HEK293 (cell line): ENCODE results near the gene KRT13.

ENCODE experiments used
- GLI2 ChIP-seq: fragments of 450-650 bp; formaldehyde crosslinking; IDR thresholded peaks from 2 replicates; pipeline ENCODE4; 2017; ENCODE audit warnings: missing biosample characterization, missing genetic modification characterization, low read depth, borderline replicate concordance
- PRDM10 ChIP-seq: fragments of 450-650 bp; formaldehyde crosslinking; IDR thresholded peaks from 2 replicates; pipeline ENCODE4 v1.5.1; 2016; ENCODE audit warnings: missing biosample characterization, missing genetic modification characterization
- PRDM4 ChIP-seq: fragments of 450-650 bp; formaldehyde crosslinking; IDR thresholded peaks from 2 replicates; pipeline ENCODE4 v1.5.1; 2017; ENCODE audit warnings: missing biosample characterization, missing genetic modification characterization
- TRIM28 ChIP-seq: IDR thresholded peaks from 2 replicates; pipeline ENCODE4 v1.6.1; 2011; ENCODE audit warnings: low read length, control low read depth, borderline replicate concordance
- ZBTB49 ChIP-seq: fragments of 450-650 bp; formaldehyde crosslinking; IDR thresholded peaks from 2 replicates; pipeline ENCODE4 v1.5.1; 2016; ENCODE audit warnings: missing biosample characterization, missing genetic modification characterization, low read depth
- ZBTB7A ChIP-seq: fragments of 450-650 bp; formaldehyde crosslinking; IDR thresholded peaks from 2 replicates; pipeline ENCODE4 v1.5.1; 2016; ENCODE audit warnings: low read depth, missing biosample characterization, missing genetic modification characterization
- ZNF132 ChIP-seq: fragments of 450-650 bp; formaldehyde crosslinking; IDR thresholded peaks from 2 replicates; pipeline ENCODE4 v1.5.1; 2017; ENCODE audit warnings: missing biosample characterization, missing genetic modification characterization, borderline replicate concordance
- ZNF138 ChIP-seq: fragments of 450-650 bp; formaldehyde crosslinking; IDR thresholded peaks from 2 replicates; pipeline ENCODE4 v1.5.1; 2016; ENCODE audit warnings: missing biosample characterization, missing genetic modification characterization, borderline replicate concordance
- ZNF18 ChIP-seq: fragments of 450-650 bp; formaldehyde crosslinking; IDR thresholded peaks from 2 replicates; pipeline ENCODE4 v1.5.1; 2016; ENCODE audit warnings: missing biosample characterization, missing genetic modification characterization
- ZNF211 ChIP-seq: fragments of 450-650 bp; formaldehyde crosslinking; IDR thresholded peaks from 2 replicates; pipeline ENCODE4 v1.5.1; 2016; ENCODE audit warnings: low read depth, missing biosample characterization, missing genetic modification characterization
- ZNF223 ChIP-seq: fragments of 450-650 bp; formaldehyde crosslinking; IDR thresholded peaks from 2 replicates; pipeline ENCODE4 v1.5.1; 2016; ENCODE audit warnings: missing biosample characterization, missing genetic modification characterization
- ZNF280C ChIP-seq: fragments of 450-650 bp; formaldehyde crosslinking; IDR thresholded peaks from 2 replicates; pipeline ENCODE4 v1.5.1; 2016; ENCODE audit warnings: missing biosample characterization, missing genetic modification characterization
- ZNF366 ChIP-seq: fragments of 450-650 bp; formaldehyde crosslinking; conservative IDR thresholded peaks from 2 replicates; pipeline ENCODE4 v1.5.1; 2016; ENCODE audit warnings: missing biosample characterization, missing genetic modification characterization
- ZNF37A ChIP-seq: fragments of 450-650 bp; IDR thresholded peaks from 2 replicates; pipeline ENCODE4 v1.5.1; 2018; ENCODE audit warnings: missing biosample characterization, missing genetic modification characterization
- ZNF416 ChIP-seq: fragments of 450-650 bp; formaldehyde crosslinking; IDR thresholded peaks from 2 replicates; pipeline ENCODE4 v1.5.1; 2016; ENCODE audit warnings: missing biosample characterization, missing genetic modification characterization
- ZNF433 ChIP-seq: fragments of 450-650 bp; formaldehyde crosslinking; IDR thresholded peaks from 2 replicates; pipeline ENCODE4 v1.5.1; 2016; ENCODE audit warnings: missing biosample characterization, missing genetic modification characterization, low read depth
- ZNF449 ChIP-seq: fragments of 450-650 bp; formaldehyde crosslinking; IDR thresholded peaks from 2 replicates; pipeline ENCODE4 v1.5.1; 2017; ENCODE audit warnings: missing biosample characterization, mild to moderate bottlenecking, missing genetic modification characterization, moderate library complexity
- ZNF521 ChIP-seq: fragments of 450-650 bp; formaldehyde crosslinking; IDR thresholded peaks from 2 replicates; pipeline ENCODE4 v1.5.1; 2017; ENCODE audit warnings: missing biosample characterization, mild to moderate bottlenecking, missing genetic modification characterization
- ZNF529 ChIP-seq: fragments of 450-650 bp; formaldehyde crosslinking; IDR thresholded peaks from 2 replicates; pipeline ENCODE4 v1.5.1; 2017; ENCODE audit warnings: missing genetic modification characterization, missing biosample characterization; ENCODE audit not compliant: insufficient replicate concordance
- ZNF561 ChIP-seq: fragments of 450-650 bp; IDR thresholded peaks from 2 replicates; pipeline ENCODE4 v1.5.1; 2018; ENCODE audit warnings: missing biosample characterization, missing genetic modification characterization, borderline replicate concordance
- ZNF580 ChIP-seq: fragments of 450-650 bp; formaldehyde crosslinking; IDR thresholded peaks from 2 replicates; pipeline ENCODE4 v1.5.1; 2016; ENCODE audit warnings: missing biosample characterization, missing genetic modification characterization
- ZNF670 ChIP-seq: fragments of 450-650 bp; formaldehyde crosslinking; IDR thresholded peaks from 2 replicates; pipeline ENCODE4 v1.5.1; 2016; ENCODE audit warnings: missing biosample characterization, missing genetic modification characterization, low read depth
- ZNF837 ChIP-seq: fragments of 450-650 bp; formaldehyde crosslinking; IDR thresholded peaks from 2 replicates; pipeline ENCODE4 v1.5.1; 2016; ENCODE audit warnings: missing biosample characterization, missing genetic modification characterization
- ZSCAN5A ChIP-seq: fragments of 450-650 bp; formaldehyde crosslinking; IDR thresholded peaks from 2 replicates; pipeline ENCODE4 v1.5.1; 2016; ENCODE audit warnings: missing biosample characterization, missing genetic modification characterization

The KRT13 gene

GRCh38 chr17:41513168-41513547 lies 7.7 kb upstream of the KRT13 start (continued):
- TF ChIP-seq ZBTB49 (tag by site-specific recombination) (no peak), ZNF138 (tag by site-specific recombination) (no peak), ZNF521 (tag by site-specific recombination) (no peak), ZNF37A (peak; percentile 74), ZNF561 (tag by site-specific recombination) (peak; percentile 75; the same call in 1 of the 2 replicates), ZNF837 (tag by site-specific recombination) (no peak), GLI2 (tag by site-specific recombination) (peak; percentile 83), ZNF211 (tag by site-specific recombination) (no peak), ZNF132 (tag by site-specific recombination) (no peak), ZNF529 (tag by site-specific recombination) (no peak), ZNF366 (tag by site-specific recombination) (peak; percentile 60), ZNF449 (no peak), ZNF18 (tag by site-specific recombination) (peak; percentile 64; the same call in 1 of the 2 replicates), PRDM10 (0 out of 2 replicates have a peak, but pooled peaks have one; percentile 54), PRDM4 (tag by site-specific recombination) (peak; percentile 74), ZNF223 (no peak), ZNF433 (tag by site-specific recombination) (no peak), TRIM28 (no peak), ZNF580 (tag by site-specific recombination) (0 out of 2 replicates have a peak, but pooled peaks have one; percentile 11), ZBTB7A (tag by site-specific recombination) (no peak), ZNF416 (tag by site-specific recombination) (no peak), ZNF280C (tag by site-specific recombination) (no peak), ZNF670 (tag by site-specific recombination) (no peak), ZSCAN5A (tag by site-specific recombination) (no peak)
